GM18517 (cell line): ENCODE data around the gene DCTN1.
"Not testable (repeated sequence)": the region's sequence is repeated elsewhere in the genome, so short reads cannot be mapped to it uniquely, and the experiment has no call there.

ENCODE experiments used
- ATAC-seq: cut with Tn5 transposase; IDR thresholded peaks from one replicate; pipeline ENCODE4 v1.9.1; 2021; ENCODE audit warnings: mild to moderate bottlenecking, moderate library complexity; ENCODE audit not compliant: unreplicated experiment

DCTN1 gene

DNA sequence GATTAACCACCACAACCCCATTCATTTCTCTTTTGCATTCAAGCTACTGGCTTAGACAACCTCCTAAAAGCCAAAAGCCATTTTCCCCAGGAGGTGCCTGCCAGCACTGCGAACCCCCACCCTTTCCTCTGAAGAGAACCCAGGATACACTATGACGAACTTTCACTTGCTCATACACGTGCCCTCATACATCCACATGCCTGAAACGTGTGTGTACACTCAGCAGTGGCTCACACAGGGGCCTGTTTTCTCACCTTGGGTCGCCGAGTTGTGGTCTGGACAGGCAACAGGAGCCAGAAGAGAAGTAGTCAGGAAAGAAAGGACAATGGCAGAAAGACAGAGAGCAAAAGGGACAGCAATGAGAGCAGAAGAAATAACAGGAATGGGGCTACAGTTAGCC, 7.4 kb downstream of the DCTN1 start:
- no peak for ATAC-seq

DNA sequence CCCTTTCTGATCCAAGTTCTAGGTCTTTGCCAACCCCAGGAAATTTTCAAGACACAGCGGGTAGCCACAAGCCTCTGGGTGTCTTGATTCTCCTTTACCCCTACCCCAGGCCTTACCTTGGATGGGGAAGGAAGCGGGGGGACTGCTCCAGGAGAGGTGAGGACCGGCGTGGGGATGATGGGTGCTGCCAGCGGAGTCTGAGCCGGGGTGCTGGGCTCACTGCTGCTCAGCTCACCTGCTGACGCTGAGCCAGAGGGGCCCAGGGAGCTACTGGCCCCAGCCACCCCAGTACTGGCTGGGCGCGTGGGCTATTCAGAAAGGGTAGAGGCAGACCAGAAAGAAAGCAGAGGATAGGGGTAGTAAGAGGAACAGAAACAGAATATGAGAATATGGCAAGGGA, 8.7 kb downstream of the DCTN1 start:
- ATAC-seq = no peak

DNA sequence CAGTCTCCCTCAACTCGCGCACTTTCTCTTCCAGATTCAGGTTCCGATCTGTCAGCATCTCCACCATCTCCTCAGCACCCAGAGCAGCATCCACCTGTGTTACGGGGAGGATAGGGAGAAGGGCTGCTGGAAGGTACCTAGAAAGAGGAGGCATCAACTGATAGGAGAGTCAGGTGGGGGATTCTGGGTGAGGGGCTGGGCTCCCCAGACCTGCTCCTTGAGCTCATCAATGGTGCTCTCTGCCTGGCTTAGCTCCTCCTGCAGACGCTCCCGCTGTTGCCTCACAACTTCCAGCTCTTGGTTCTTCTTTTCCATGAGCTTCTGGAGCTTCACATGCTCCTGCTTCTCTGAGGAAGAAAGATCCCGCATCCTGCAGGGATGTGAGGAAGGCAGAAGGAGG, 10.1 kb downstream of the DCTN1 start:
- ATAC-seq = no peak

DNA sequence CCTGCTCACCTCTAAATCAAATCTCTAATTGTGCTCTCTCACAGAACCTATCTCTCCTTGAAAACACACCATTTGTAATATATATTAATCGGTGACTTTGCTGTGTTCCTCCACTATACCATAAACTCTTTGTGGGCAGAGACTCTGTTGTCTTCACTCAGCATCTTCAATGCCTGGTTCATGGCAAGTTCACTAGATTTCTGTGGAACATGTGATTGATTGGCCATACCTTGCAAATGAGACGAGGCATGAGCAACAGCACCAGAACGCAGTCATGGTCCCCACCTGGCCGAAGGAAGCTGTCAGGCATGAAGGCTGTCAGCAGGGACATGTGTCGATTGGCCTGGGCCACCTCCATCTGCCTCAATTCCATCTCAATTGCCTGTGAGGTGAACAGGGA, 11.6 kb downstream of the DCTN1 start:
- no peak for ATAC-seq

DNA sequence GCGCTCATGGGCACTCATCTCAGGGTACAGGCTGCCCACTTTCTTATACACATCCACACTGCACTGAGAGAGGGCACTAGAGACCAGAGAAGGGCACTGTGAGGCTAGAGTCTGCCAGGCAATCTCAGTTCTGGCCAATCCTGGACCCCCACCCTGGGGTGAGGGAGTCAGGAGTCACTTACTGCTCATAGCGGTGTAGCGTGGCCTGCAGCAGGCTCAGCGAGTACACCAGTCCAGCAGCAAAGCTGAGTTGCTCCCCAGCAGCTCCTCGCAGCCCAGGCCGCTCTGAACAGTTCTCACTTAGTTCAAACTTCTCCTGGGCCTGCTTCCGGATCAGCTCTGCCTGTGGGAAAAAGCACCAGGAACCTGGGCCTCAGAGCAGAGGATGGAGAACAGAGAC, 12.3 kb downstream of the DCTN1 start:
- ATAC-seq = no peak

DNA sequence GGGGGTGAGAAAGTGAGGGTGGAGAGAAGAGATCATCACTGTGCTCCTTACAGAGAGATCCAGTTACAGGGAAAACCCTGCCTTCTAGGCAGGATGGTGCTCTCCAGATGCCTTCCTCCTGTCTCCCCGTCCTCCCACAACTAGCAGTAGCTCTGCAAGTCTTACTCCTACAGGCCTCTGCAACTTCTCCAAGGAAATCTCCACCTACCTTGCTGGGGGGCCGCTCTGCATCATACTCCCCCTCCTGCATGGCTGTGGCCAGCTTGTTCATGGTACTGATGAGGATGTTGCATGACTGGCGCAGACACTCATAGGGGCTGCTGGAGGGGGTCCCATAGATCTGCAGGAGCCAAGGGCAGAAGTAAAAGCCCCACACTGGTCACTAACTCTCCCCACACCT, 14.1 kb downstream of the DCTN1 start:
- no peak for ATAC-seq

DNA sequence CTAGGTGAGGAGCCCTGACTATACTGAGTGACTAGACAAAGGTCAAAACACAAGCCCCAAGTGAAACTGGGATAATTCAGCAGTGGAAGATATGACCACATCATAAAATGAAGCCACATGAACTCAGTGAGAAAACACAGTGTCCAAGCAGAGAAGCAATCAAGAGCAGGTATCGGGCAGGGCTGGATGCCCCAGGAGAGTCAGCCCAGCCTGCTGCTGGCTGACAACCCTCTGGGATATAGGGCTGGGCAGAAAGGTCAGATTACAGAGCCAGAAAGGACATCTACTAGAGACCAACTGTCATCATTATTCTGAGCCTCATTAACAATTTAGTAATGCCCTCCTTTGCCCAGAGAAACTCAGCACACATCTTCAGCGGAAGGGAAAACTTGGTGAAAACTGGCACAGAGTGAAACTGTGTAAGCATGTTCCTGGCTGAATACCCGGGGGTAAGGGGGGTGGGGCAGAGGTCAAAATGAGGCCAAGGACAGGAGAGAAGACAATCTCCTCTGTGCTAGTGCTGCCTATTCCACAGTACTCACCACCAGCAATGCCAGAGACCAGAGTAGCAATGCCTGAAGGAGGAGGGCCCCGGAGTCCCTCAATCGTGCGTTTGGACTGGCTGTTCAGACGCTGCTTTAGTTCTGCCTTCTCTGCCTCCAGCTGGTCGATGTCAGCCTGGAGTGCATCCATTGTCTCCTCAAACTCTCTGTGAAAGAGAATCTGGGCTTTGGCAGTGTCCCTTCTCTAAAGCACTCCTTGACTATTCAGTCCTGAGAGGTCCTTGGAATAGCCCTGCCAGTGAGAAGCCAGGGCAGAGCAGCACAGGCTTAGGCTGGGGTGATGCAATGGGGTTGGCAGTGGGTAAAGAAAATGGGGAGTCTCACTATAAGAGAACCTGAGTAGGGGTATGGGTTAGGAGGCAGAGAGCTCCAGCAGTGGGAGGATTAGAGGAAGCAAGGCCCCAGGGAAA, 15.3 kb downstream of the DCTN1 start:
- ATAC-seq = no peak

DNA sequence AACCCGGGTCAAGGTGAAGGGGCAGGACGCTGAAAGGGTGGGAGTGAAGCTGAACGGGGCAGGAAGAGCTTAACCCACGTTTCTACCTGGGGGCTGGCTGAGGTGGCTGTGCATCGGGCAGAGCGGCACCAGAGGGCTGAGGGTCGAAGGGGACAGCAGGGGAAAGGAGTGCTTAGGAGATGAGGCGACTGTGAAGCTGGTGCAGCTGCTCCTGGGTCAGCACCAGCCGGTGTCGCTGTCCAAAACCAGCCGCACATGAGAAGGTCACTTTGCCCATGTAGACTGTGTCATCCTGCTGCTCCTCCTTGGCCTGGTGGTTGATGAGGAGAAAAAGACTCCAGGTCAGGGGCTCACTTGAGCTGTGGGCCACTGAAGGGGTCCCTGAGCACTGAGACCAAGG, 18.8 kb downstream of the DCTN1 start:
- ATAC-seq = no peak

DNA sequence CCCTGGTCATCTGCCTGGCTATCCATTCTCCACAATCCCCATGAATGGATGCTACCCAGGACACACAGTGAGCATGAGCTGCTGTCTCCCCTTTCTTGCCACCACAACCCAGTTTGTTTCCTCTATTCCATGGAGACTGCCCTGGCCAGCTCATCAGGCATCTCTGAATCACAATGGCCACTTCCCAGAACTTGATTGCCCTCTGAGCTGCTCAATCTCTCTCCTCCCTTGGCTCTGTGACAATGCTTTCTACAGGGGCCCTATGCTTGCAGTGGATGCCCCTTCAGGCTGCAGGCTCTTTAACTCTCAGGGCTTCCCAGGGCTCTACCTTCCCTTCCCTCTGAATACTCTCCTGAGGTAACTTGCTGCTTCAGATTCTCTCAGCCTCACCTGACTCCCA, 22.5 kb downstream of the DCTN1 start:
- ATAC-seq = no peak

DNA sequence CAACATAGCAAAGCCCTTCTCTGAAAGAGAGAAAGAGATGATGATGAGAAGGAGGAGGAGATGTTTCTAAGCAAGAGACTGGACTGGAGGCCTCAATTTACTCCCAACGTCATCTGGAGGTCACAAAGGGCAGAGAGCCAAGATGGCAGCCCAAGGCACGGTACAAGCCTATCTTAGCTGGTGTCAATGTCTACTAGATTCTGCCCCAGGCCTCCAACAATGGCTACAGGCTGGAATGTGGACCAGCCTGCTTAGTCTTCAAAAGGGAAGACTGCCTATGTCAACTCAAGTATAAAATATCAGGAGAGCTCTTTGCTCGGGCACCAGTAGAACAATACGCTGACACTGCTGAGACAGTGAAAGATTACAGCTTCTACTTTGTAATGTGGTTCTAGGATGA, 30.2 kb downstream of the DCTN1 start:
- ATAC-seq = no peak

DNA sequence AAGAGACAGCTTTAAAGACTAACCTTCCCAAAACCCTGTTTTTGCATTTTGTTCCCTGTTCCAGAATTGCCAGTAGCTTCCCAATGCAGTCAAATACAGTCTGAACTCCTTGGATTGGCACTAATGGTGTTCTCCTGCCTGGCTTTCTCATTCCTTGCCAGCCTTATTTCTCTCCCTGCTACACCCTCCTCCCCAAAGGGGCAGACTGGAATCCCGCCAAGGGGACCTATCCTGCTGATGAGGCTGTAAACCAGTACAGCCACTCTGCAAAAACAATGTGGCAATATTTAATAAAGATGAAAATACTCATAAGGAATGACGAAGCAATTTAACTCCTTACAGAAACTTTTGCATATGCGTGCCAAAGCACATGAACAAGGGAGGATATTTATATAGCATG, 32.4 kb downstream of the DCTN1 start:
- ATAC-seq = no peak

DNA sequence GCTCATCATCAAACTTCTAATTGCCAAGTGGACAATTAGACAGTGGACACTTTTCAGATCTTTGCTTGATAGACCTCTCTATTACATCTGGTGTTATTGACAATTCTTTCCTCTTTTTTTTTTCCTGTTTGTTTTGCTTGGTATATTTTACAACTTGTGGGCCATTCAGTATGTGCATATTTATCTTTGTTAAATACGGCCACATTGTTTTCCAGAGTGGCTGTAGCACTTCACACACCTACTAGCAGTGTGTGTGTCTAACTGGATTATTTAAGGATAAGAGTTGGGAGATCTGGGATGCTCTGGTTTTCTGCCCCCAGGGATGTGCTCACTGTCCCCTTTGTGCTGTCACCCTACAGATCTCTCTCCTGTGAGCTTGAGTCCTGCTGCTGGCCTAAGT, 32.8 kb downstream of the DCTN1 start:
- ATAC-seq = no peak

DNA sequence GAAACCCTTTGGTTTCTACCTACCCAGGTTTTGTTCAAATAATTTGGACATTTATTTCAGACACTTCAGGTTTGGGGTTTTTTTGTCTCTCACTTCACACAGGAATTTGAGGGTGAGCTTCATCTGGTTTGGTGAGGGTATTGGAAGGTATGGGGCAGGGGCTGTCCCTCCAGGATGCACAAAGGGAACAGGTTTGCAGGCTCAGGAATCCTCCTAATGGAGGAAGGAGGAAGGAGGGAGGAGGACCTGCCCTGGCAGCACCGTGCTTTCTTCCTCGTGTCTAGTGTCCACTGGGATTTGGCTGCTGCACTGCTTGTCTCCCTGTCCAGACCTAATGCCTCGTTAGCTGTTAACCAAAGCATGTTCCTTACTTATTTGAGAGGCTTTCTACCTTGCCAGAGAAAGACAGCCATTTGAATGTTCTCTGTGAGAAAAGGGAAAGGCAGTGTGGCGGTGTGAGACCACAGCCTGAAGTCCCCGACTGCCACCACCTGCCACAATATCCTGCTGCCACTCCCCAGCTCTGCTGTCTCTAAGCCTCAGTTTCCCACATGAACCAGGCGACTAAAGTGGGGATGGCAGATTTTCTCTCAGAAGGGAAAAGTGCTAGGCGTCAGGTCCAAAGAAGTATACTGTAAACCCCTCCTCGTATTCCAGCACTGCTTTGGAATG, 34.7 kb downstream of the DCTN1 start:
- no peak for ATAC-seq

DNA sequence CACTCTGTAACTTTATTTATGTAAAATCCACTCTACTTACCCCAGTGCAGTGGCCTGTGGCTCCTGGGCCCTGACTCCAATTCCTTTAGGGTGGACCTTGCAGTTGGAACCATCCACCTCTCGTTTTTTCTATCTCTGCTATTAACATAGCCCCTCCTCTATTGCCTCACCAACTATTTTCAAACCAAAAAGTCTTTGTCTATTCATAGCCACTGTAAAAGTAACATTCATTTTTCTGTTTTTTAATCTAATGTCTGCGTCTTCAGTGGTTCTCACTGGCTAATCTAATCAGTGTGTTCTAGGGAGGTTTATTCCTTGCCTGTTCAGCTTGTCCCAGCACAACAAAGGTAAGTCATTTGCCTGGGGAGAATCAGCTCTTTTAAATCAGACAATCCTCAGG, 36.8 kb downstream of the DCTN1 start, which contains the start of gene SLC4A5:
Gene SLC4A5 (minus strand): TSS at position 101 of the 400 bp plus-strand sequence. CDS start 28,393 bp downstream, outside the sequence.
- no peak for ATAC-seq

DNA sequence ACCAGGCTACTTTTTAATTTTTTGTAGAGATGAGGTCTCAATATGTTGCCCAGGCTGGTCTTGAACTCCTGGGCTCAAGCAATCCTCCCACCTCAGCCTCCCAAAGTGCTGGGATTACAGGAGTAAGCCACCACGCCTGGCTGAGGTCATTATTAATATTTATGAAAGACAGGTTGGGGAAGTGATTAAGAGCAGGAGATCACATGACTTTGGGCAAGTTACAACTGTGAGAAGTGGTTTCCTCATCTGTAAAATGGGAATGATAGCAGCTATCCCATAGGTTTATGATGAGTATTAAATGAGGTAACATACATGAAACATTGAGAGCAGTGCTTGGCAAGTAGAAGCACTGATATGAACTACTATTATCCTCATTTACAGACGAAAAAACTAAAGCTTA, 43.9 kb downstream of the DCTN1 start:
- not testable (repeated sequence) for ATAC-seq

DNA sequence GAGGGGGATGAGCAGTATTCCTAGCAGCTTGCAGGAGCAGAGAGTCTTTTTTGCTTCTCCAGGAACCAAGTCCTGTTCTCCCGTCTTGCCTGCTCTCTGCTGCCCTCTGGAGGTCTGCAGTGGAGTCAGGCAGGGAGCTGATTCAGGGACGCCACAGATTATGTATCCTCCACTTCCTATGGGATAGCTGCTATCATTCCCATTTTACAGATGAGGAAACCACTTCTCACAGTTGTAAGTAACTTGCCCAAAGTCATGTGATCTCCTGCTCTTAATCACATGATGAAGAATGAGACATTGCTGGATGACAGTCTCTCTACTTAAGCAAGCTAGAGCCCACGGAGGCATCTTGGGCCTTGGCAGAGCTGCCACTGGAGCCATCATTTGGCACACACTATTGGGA, 45.2 kb downstream of the DCTN1 start:
- ATAC-seq = no peak

DNA sequence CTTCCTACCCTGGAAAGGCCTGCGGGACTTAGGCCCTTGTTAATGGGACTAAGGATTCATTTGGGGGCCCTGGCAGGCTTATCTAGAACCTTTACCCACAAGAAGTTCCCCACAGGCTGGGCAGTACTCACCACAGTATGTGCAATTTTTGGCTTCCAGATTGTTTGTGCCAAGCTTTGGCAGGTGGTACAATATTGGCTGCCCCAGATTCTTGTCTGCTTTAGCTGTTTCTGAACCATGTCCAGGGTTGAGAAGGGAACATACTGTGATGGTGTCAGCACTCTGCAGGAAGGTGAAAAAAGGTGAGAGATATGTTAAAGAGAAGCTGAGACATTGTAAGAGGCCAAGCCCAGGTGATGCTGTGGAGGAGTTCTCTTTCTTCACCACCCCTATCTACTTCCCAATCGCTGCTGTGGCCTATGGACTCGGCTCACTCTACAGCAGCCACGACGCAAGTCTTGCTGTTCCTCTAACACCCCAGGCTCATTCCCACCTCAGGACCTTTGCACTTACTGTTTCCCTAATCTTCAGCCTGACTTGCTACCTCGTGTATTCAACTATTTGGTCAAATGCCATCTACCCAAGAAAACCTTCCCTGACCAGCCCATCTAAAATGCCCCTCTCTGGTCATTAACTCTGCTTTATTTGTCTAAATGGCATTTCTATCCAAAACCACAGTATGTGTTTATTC, 46.1 kb downstream of the DCTN1 start:
- ATAC-seq = no peak

DNA sequence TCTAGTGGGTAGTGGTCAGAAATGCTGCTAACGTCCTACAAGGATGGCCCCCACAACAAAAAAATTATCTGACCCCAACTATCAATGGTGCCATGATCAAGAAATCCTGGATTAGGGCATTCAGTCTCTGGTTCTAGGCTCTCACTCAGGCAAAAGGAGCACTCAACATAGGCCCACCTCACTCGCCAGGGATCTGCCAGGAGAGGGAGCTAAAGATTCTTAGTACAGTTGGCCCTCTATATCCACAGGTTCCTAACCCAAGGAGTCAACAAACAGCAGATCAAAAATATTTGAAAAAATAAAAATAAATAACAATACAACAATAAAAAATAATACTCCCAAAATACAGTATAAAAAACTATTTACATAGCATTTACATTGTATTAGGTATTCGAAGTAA, 46.9 kb downstream of the DCTN1 start:
- no peak for ATAC-seq

DNA sequence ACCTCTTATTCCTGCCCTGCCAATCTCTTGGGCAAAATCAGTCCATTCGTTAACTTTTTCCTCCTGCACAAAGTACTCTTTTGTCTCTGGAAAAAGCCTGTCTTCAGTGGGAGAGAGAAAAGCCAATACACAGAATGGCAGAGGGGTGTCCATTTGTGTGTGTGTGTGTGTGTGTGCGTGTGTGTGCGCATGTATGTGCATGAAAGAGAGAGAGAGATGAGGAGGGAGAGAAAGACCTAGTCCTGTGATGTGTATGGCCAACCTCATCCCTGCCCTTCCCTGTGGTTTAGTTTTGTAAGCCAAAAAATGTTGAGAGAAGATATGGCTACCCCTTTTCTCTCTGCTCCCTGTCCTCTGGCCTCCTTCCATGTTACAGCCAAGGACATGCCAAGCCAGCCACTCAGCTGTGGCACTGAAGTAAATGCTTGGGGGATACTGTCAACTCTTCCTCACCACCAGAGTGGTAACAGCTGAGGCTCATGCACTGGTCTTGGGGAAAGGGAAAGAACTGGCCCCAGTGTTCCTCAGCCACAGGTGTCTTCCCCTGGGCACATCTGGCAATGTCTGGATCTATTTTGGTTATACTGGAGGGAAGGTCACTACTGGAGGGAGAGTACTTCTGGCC, 47.4 kb downstream of the DCTN1 start:
- ATAC-seq = no peak

DNA sequence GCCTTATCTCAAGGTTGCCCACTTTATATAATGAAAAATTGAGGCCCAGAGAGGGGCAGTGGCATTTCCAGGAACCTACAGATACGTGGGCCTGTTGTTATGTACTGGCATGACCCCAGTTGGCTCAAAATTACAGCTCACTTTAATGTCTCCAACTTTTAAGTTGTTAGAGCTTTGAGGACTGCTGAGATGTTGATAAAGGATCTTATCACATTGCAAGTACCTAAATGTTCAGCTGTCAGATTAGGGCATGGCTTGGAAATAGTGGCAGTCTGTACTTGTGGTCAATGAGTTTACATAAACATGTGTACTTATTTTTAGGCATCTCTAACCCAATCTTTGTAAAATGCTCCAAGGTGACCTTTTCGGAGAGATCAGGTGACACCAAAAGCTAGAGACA, 51.5 kb downstream of the DCTN1 start:
- no peak for ATAC-seq

DNA sequence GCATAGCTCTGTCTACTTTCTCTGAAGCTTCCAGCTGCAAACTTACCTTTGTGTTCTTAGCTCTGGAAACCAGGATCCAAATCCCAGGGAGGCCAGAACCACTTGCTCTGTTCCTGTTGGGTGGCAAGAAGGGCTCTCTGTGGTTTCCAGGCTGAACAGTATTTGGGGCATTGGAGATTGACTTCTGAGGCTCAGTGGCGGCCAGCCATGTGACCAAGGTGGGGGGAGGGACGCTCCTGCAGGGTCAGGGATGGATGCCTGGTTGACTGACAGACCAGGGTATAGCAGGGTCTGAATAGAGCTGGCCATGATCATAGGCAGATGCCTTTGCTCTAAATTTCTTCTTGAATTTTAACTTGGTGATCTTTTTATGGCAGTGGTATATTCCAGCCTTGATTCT, 52.0 kb downstream of the DCTN1 start:
- ATAC-seq = no peak
